Measurements from ENCODE around the gene TYR. TPM values are rescaled to one million over a fixed set of nuclear protein-coding genes. Genes with fewer than 3 reads are reported as not detected.

The TYR gene
- total RNA-seq, 4 donors from 2014 or later = not detected

GRCh38 chr11:89184021-89184420 is 6.3 kb downstream of the TYR start:
- no peaks in the 10 kb centered on the region for H3K36me3 ChIP-seq
- intact Hi-C loops (cut with DNase I) = no loop called here
- H3K4me3 ChIP-seq = no peak overlapping the region
- TF ChIP-seq POLR2A (IDR thresholded peaks at IDR 0.05) (no peak), CTCF (IDR thresholded peaks at IDR 0.05) (no peak)
- 46 to 50% methylated on average over 3 of the region's 3 CpGs for WGBS, 2 donors
- DNase-seq = no peak
- H3K4me1 ChIP-seq = no peaks in the 10 kb centered on the region
- no peak overlapping the region for H3K27ac ChIP-seq
- no peaks in the 10 kb centered on the region for H3K27me3 ChIP-seq
- H3K9me3 ChIP-seq = no peaks in the 10 kb centered on the region

GRCh38 chr11:89189776-89190175 is 12.1 kb downstream of the TYR start:
- WGBS, 2 donors = 50 to 70% methylated on average over 2 of the region's 2 CpGs
- TF ChIP-seq POLR2A (IDR thresholded peaks at IDR 0.05) = no peak
- TF ChIP-seq CTCF (IDR thresholded peaks at IDR 0.05) = no peak
- H3K27me3 ChIP-seq = no peaks in the 10 kb centered on the region
- no peak overlapping the region for H3K4me3 ChIP-seq
- intact Hi-C loops (cut with DNase I) = no loop called here
- no peak overlapping the region for H3K27ac ChIP-seq
- no peaks in the 10 kb centered on the region for H3K4me1 ChIP-seq
- no peaks in the 10 kb centered on the region for H3K36me3 ChIP-seq
- no peak for DNase-seq
- no peaks in the 10 kb centered on the region for H3K9me3 ChIP-seq

GRCh38 chr11:89201138-89201537 is 23.5 kb downstream of the TYR start:
- Histone ChIP-seq H3K4me1 (no peaks in the 10 kb centered on the region), H3K27ac (no peak overlapping the region), H3K27me3 (no peaks in the 10 kb centered on the region), H3K36me3 (no peaks in the 10 kb centered on the region), H3K4me3 (no peak overlapping the region), H3K9me3 (no peaks in the 10 kb centered on the region)
- TF ChIP-seq POLR2A (IDR thresholded peaks at IDR 0.05) = no peak
- DNase-seq = no peak
- intact Hi-C loops (cut with DNase I) = no loop called here
- WGBS, 2 donors = 39 to 48% methylated on average over 1 of the region's 1 CpG

GRCh38 chr11:89203814-89204213 is 26.1 kb downstream of the TYR start:
- Histone ChIP-seq H3K36me3 (no peaks in the 10 kb centered on the region), H3K27me3 (no peaks in the 10 kb centered on the region), H3K4me1 (no peaks in the 10 kb centered on the region), H3K27ac (no peak overlapping the region), H3K9me3 (no peaks in the 10 kb centered on the region), H3K4me3 (no peak overlapping the region)
- DNase-seq = no peak
- intact Hi-C loops (cut with DNase I) = no loop called here
- TF ChIP-seq POLR2A (IDR thresholded peaks at IDR 0.05) = no peak
- TF ChIP-seq CTCF (IDR thresholded peaks at IDR 0.05) = no peak

DNA sequence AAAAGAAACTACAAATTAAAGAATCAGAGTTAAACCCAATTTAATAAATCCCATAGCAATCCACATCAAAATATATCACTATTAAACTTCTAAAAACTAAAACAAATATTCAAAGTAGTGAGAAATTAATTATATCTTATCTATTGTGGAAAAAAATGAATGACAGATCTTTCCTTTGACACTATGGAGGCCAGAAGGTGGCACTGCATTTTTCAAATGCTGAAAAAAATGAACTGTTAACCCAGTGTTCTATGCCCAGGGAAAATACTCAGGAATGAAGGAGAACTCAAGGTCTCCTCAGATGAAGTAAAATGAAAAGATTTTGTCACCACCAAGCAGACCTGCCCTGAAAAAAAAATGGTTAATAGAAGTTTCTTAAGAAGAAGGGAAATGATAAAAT is 27.7 kb downstream of the TYR start:
- no peak for DNase-seq
- Histone ChIP-seq H3K27ac (no peak overlapping the region), H3K27me3 (no peaks in the 10 kb centered on the region), H3K36me3 (no peaks in the 10 kb centered on the region), H3K9me3 (no peaks in the 10 kb centered on the region), H3K4me1 (no peaks in the 10 kb centered on the region), H3K4me3 (no peak overlapping the region)
- intact Hi-C loops (cut with DNase I) = no loop called here
- TF ChIP-seq CTCF (IDR thresholded peaks at IDR 0.05) (no peak), POLR2A (IDR thresholded peaks at IDR 0.05) (no peak)

- no peak for DNase-seq
- Histone ChIP-seq H3K36me3 (no peaks in the 10 kb centered on the region), H3K27ac (no peak overlapping the region)
Measured at GRCh38 chr11:89220684-89221339, 43.1 kb downstream of the TYR start.

More at GRCh38 chr11:89220684-89221339, 43.1 kb downstream of the TYR start:
- no peaks in the 10 kb centered on the region for H3K27me3 ChIP-seq
- H3K4me3 ChIP-seq = no peak overlapping the region
- WGBS, 2 donors = 67 to 77% methylated on average over 8 of the region's 8 CpGs
- intact Hi-C loops (cut with DNase I) = no loop called here
- no peaks in the 10 kb centered on the region for H3K4me1 ChIP-seq
- no peak for TF ChIP-seq POLR2A (IDR thresholded peaks at IDR 0.05)
- no peak for TF ChIP-seq CTCF (IDR thresholded peaks at IDR 0.05)
- H3K9me3 ChIP-seq = no peaks in the 10 kb centered on the region
